WTC11 (cell line): ENCODE measurements around the gene MIGA2. TPM values are rescaled to one million over a fixed set of nuclear protein-coding genes. Genes with fewer than 3 reads are reported as not detected.

Source experiments
- ATAC-seq: fragments of 200-7000 bp; cut with Tn5 transposase; 2 replicates; pipeline ENCODE4 v1.10.0; 2021; ENCODE audit warnings: mild to moderate bottlenecking, moderate library complexity
- CTCF ChIA-PET: fragments of 300-600 bp; sonication (Branson Sonifier 250); formaldehyde crosslinking; loops from one replicate; lab custom pipeline; 2021; ENCODE audit warnings: antibody characterized with exemption; lab: Charles Lee
- POLR2A ChIA-PET: fragments of 350-600 bp; sonication (Branson Sonifier 250); formaldehyde crosslinking; loops from one replicate; lab custom pipeline; 2021; ENCODE audit warnings: antibody characterized with exemption; lab: Charles Lee
- DNase-seq: peaks from one replicate; pipeline ENCODE4 v3.0.0; 2021; ENCODE audit warnings: low spot score
- H3K27ac Mint-ChIP-seq: 2 replicates; pipeline ENCODE4 v1.8.0; 2021; ENCODE audit warnings: mixed read lengths
- H3K27me3 Mint-ChIP-seq: 2 replicates; pipeline ENCODE4 v1.8.0; 2021; ENCODE audit warnings: low read depth, mild to moderate bottlenecking, moderate library complexity, mixed read lengths
- H3K36me3 Mint-ChIP-seq: 2 replicates; pipeline ENCODE4 v1.8.0; 2021; ENCODE audit warnings: mixed read lengths
- H3K4me1 Mint-ChIP-seq: 2 replicates; pipeline ENCODE4 v1.8.0; 2022; ENCODE audit warnings: mixed read lengths
- H3K4me3 Mint-ChIP-seq: 2 replicates; pipeline ENCODE4 v1.8.0; 2021; ENCODE audit warnings: mild to moderate bottlenecking, moderate library complexity, mixed read lengths
- H3K9me3 Mint-ChIP-seq: 2 replicates; pipeline ENCODE4 v1.8.0; 2021; ENCODE audit warnings: mixed read lengths
- ATF1 ChIP-seq: sonication (generic); formaldehyde crosslinking; IDR thresholded peaks from 2 replicates; pipeline ENCODE4 v1.8.1; 2023; ENCODE audit warnings: mild to moderate bottlenecking, moderate library complexity, missing genetic modification reagents
- CBFB ChIP-seq: sonication (generic); formaldehyde crosslinking; IDR thresholded peaks from 2 replicates; pipeline ENCODE4 v1.8.1; 2022; ENCODE audit warnings: mild to moderate bottlenecking, low read depth, missing genetic modification reagents
- CDX4 ChIP-seq: fragments of 250-450 bp; sonication (Bioruptor Pico); IDR thresholded peaks from 2 replicates; pipeline ENCODE4 v1.9.0; 2021; ENCODE audit warnings: moderate library complexity, mild to moderate bottlenecking, inconsistent platforms, borderline replicate concordance
- E2F4 ChIP-seq: sonication (generic); formaldehyde crosslinking; IDR thresholded peaks from 2 replicates; pipeline ENCODE4 v1.8.1; 2022; ENCODE audit warnings: low read depth, mild to moderate bottlenecking, moderate library complexity, missing genetic modification reagents, borderline replicate concordance
- ELF4 ChIP-seq: sonication (generic); formaldehyde crosslinking; IDR thresholded peaks from 2 replicates; pipeline ENCODE4 v1.8.1; 2022; ENCODE audit warnings: low read depth, mild to moderate bottlenecking, moderate library complexity, missing genetic modification reagents
- IRF1 ChIP-seq: sonication (generic); formaldehyde crosslinking; IDR thresholded peaks from 2 replicates; pipeline ENCODE4 v1.8.0; 2023; ENCODE audit warnings: missing genetic modification reagents
- JAZF1 ChIP-seq: fragments of 250-450 bp; sonication (Bioruptor Pico); IDR thresholded peaks from 2 replicates; pipeline ENCODE4 v1.9.0; 2021; ENCODE audit warnings: moderate library complexity, mild to moderate bottlenecking, inconsistent platforms
- PRDM15 ChIP-seq: sonication (generic); formaldehyde crosslinking; IDR thresholded peaks from 2 replicates; pipeline ENCODE4 v1.8.0; 2022; ENCODE audit warnings: missing genetic modification reagents
- SMAD3 ChIP-seq: sonication (generic); formaldehyde crosslinking; IDR thresholded peaks from 2 replicates; pipeline ENCODE4 v1.8.0; 2022; ENCODE audit warnings: missing genetic modification reagents, mild to moderate bottlenecking, borderline replicate concordance
- TEAD1 ChIP-seq: sonication (generic); formaldehyde crosslinking; IDR thresholded peaks from 2 replicates; pipeline ENCODE4 v1.8.0; 2022; ENCODE audit warnings: mild to moderate bottlenecking, missing genetic modification reagents
- TP53 ChIP-seq: sonication (generic); formaldehyde crosslinking; IDR thresholded peaks from 2 replicates; pipeline ENCODE4 v1.8.1; 2023; ENCODE audit warnings: mild to moderate bottlenecking, missing genetic modification reagents
- ZBTB43 ChIP-seq: sonication (generic); formaldehyde crosslinking; IDR thresholded peaks from 2 replicates; pipeline ENCODE4 v1.8.1; 2023; ENCODE audit warnings: mild to moderate bottlenecking, missing genetic modification reagents
- ZMAT4 ChIP-seq: fragments of 250-450 bp; sonication (Bioruptor Pico); IDR thresholded peaks from 2 replicates; pipeline ENCODE4 v1.9.0; 2021; ENCODE audit warnings: mild to moderate bottlenecking
- ZNF232 ChIP-seq: sonication (generic); formaldehyde crosslinking; IDR thresholded peaks from 2 replicates; pipeline ENCODE4 v1.8.0; 2022; ENCODE audit warnings: mild to moderate bottlenecking, missing genetic modification reagents
- ZNF416 ChIP-seq: fragments of 250-450 bp; sonication (Bioruptor Pico); IDR thresholded peaks from 2 replicates; pipeline ENCODE4 v1.9.0; 2021; ENCODE audit warnings: mild to moderate bottlenecking, inconsistent platforms
- ZNF512 ChIP-seq: sonication (generic); formaldehyde crosslinking; IDR thresholded peaks from 2 replicates; pipeline ENCODE4 v1.8.1; 2022; ENCODE audit warnings: missing genetic modification reagents, borderline replicate concordance
- ZNF671 ChIP-seq: fragments of 250-450 bp; sonication (Bioruptor Pico); IDR thresholded peaks from 2 replicates; pipeline ENCODE4 v1.8.0; 2021; ENCODE audit warnings: mild to moderate bottlenecking
- ZSCAN18 ChIP-seq: fragments of 250-450 bp; sonication (Bioruptor Pico); IDR thresholded peaks from 2 replicates; pipeline ENCODE4 v2.1.2; 2022; ENCODE audit warnings: mild to moderate bottlenecking, moderate library complexity
- total RNA-seq: library from RNA; stranded (reverse); gene quantifications from 3 replicates; pipeline ENCODE4 v1.2.3, GENCODE V29; 2021

The MIGA2 gene
- total RNA-seq, 1 experiment from 2014 or later: 61.7 TPM

- TF ChIP-seq PRDM15 (CRISPR knock-in tag): no peak
- TF ChIP-seq ZNF671 (CRISPR knock-in tag): no peak
- TF ChIP-seq CBFB (CRISPR knock-in tag): no peak
- TF ChIP-seq ZSCAN18 (CRISPR knock-in tag): no peak
- no peak for TF ChIP-seq ZNF416
- TF ChIP-seq ZBTB43 (CRISPR knock-in tag): no peak
- no peak for TF ChIP-seq JAZF1
- no peak for TF ChIP-seq ZMAT4 (CRISPR knock-in tag)
- no peak for TF ChIP-seq TP53
These were observed 37.7 kb downstream of the MIGA2 start (continued) for GRCh38 chr9:129074106-129074505.

- no peaks in the 10 kb centered on the region for H3K9me3 Mint-ChIP-seq
- TF ChIP-seq ZNF512 (no peak), E2F4 (no peak), TEAD1 (CRISPR knock-in tag) (no peak), ZNF671 (CRISPR knock-in tag) (no peak), CDX4 (no peak), ATF1 (CRISPR knock-in tag) (no peak), SMAD3 (CRISPR knock-in tag) (no peak), IRF1 (CRISPR knock-in tag) (no peak), ZNF232 (CRISPR knock-in tag) (no peak), TP53 (no peak), ELF4 (CRISPR knock-in tag) (no peak)
- H3K36me3 Mint-ChIP-seq: no peaks in the 10 kb centered on the region
- peaks cover 27% of the 10 kb centered on the region for H3K4me1 Mint-ChIP-seq
- no peak for ATAC-seq
- DNase-seq: no peak
- H3K27ac Mint-ChIP-seq: no peak overlapping the region
- ChIA-PET CTCF (interaction anchor here (2.5 kb wide), 1 partner anchor 68 kb away, joined by 5 read pairs; no protein-coding TSS in a partner anchor), POLR2A (interaction anchor here (0.5 kb wide), 1 partner anchor 11 kb away, joined by 3 read pairs; no protein-coding TSS in a partner anchor)
- no peak overlapping the region for H3K4me3 Mint-ChIP-seq
- H3K27me3 Mint-ChIP-seq: no peaks in the 10 kb centered on the region
These were observed 39.7 kb downstream of the MIGA2 start for GRCh38 chr9:129075996-129076639.
